GM19328 (cell line): ENCODE data around the gene POLR2H.

Experiments used
- ATAC-seq: cut with Tn5 transposase; IDR thresholded peaks from one replicate; pipeline ENCODE4 v1.9.1; 2021; ENCODE audit warnings: mild to moderate bottlenecking, moderate library complexity; ENCODE audit not compliant: unreplicated experiment

POLR2H gene

GRCh38 chr3:184384856-184385422 lies 23.4 kb downstream of the POLR2H start:
- ATAC-seq = no peak

DNA sequence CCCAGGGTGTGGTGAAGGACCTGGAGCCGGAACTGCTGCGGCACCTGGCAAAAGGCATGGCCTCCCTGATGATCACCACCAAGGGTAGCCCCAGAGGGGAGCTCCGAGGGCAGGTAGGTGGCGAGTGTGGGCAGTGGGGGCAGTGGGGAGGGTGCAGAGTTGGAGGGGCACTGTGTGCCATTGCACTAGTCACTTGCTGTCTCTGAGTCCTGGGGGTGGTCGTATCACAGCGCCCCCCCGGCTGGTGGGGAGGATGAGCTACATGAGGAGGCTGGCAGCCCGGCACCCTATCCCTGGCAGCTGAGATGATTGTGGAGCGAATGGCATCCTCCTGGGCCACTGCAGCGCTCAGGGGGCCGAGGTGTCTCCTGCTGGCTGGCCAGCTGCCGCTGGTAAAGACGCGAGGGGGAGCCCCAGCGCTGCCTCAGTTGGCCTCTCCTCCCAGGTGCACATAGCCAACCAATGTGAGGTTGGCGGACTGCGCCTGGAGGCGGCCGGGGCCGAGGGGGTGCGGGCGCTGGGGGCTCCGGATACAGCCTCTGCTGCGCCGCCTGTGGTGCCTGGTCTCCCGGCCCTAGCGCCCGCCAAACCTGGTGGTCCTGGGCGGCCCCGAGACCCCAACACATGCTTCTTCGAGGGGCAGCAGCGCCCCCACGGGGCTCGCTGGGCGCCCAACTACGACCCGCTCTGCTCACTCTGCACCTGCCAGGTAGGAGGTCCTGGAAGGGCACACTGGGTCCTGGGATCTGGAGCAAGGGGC lies 24.7 kb downstream of the POLR2H start:
- no peak for ATAC-seq

GRCh38 chr3:184387174-184387714 lies 25.7 kb downstream of the POLR2H start:
- no peak for ATAC-seq

- ATAC-seq = no peak
Measured at GRCh38 chr3:184388164-184388935, 26.8 kb downstream of the POLR2H start.

DNA sequence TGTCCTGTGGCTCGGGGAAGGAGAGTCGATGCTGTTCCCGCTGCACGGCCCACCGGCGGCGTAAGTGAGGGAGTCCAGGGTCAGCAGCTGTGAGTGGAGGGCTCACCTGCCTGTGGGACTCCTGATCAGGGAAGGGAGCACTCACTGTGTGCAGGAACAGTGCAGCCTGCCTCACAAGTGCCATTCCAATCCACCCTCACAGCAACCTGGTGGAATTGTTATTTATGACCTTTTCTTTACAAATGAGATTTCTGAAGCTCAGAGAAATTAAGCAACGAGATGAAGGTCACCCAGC lies 27.4 kb downstream of the POLR2H start:
- no peak for ATAC-seq

GRCh38 chr3:184389384-184389783 lies 27.9 kb downstream of the POLR2H start:
- no peak for ATAC-seq

- ATAC-seq = no peak
Measured at GRCh38 chr3:184389935-184390528, 28.5 kb downstream of the POLR2H start.

DNA sequence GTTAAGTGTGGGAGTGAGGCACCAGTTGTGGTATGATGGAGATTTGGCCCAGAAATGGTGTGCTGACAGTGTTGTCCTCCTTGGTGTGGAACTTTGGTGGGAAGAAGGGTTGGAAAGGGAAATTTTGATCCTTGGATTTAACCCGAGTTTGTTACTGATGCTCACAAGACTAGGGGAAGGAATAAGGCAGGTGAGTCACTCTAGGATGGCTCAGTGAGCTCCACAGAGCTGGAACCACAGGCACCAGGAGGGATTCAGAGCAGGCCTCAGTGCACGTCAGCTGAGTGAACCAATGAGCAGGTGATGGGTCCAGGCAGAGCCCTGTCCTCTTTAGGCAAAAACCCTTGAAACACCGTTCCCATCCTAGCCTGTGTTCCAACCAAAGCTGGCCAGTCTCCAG lies 29.8 kb downstream of the POLR2H start:
- no peak for ATAC-seq

GRCh38 chr3:184395320-184395660 lies 33.8 kb downstream of the POLR2H start:
- ATAC-seq = no peak

DNA sequence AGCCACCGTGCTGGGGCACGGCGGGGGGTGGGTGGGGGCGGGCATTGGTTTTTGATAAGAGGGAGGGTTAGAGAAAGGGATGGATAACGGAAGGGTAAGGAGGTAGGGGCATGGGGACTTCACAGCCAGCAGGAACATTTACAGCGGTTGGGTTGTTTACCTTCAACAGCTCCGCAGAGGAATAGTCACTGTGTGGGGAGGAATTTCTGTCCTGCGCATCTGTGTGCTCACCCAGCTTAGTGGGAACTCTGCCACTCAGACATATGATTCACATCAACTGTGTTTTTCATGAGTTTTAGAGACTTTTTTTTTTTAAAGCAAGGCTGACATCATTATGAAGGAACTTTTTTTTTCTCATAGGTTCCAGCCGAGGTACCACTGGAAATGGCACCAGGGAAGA lies 37.9 kb downstream of the POLR2H start:
- no peak for ATAC-seq

- no peak for ATAC-seq
Measured at GRCh38 chr3:184405075-184406030, 43.8 kb downstream of the POLR2H start.

DNA sequence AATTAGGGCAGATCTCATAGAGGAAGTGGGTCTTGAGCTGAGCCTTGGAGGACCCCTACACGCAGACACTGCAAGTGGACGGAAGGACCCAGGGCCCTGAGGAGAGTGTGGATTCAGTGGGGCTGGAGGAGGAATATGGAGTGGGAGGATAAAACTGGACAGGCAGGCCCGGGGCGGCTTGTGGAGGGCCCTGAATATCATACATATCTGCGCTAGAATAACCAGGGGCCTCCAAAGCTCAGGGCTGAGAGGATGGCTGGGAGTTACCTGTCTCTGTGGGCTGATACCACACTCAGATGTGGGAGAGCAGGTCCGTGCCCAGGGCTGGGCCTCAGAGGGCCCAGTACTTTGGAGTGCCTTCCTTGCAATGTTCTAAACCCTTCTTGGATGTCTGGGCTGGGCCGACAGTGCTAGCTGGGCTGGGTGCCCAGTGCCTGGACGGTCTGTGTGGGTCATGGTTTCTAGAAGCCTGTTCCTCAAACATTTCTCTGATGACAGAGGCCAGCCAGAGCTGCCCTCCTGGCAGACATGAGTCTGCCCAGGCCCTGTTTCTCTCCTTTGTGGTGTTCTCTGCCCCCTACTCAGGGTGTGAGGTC lies 47.9 kb downstream of the POLR2H start:
- ATAC-seq = no peak

GRCh38 chr3:184409946-184410500 lies 48.5 kb downstream of the POLR2H start:
- ATAC-seq = no peak

- ATAC-seq = no peak
Measured at GRCh38 chr3:184414418-184415202, 53.1 kb downstream of the POLR2H start.

GRCh38 chr3:184415203-184415490 lies 53.6 kb downstream of the POLR2H start:
- ATAC-seq = no peak

DNA sequence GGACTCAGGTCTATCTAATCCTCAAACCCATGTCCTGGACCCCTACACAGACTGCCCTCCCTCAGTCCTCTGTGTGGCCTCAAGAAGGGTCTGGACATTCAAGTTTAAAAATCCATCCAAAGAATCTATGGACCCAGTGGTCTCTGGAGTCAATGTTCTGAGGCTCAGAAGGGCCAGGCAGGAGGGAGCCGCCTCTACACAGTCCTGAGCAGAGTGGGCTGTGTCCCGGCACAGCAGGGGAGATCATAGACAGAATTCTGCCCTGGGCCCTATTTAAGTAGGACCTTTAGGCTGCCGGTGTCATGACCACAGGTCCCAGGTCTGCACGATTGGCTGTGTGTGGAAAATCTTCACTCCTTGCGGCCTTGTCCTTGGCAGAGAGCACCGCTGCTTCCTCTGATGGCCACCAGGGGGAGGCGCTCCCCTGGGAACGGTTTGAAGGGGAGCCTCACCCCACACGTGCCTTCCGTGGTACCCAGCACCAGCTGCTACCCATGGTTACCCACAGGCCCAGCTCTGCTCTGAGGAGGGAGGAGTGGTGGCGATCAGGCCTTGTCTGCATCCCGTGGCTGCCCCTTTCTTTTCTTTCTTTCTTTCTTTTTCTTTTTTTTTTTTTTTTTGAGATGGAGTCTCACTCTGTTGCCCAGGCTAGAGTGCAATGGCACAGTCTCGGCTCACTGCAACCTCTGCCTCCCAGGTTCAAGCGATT lies 56.3 kb downstream of the POLR2H start:
- no peak for ATAC-seq
